ENCODE data around the gene AURKAIP1. TPM values are rescaled to one million over a fixed set of nuclear protein-coding genes. Genes with fewer than 3 reads are reported as not detected.

AURKAIP1 gene
- total and polyA plus RNA-seq, 9 of the 15 experiments (the other 6 are each of a cell fraction or from before 2014, with no cell fraction given) = 7.8 to 478 (median 92.0) TPM

DNA sequence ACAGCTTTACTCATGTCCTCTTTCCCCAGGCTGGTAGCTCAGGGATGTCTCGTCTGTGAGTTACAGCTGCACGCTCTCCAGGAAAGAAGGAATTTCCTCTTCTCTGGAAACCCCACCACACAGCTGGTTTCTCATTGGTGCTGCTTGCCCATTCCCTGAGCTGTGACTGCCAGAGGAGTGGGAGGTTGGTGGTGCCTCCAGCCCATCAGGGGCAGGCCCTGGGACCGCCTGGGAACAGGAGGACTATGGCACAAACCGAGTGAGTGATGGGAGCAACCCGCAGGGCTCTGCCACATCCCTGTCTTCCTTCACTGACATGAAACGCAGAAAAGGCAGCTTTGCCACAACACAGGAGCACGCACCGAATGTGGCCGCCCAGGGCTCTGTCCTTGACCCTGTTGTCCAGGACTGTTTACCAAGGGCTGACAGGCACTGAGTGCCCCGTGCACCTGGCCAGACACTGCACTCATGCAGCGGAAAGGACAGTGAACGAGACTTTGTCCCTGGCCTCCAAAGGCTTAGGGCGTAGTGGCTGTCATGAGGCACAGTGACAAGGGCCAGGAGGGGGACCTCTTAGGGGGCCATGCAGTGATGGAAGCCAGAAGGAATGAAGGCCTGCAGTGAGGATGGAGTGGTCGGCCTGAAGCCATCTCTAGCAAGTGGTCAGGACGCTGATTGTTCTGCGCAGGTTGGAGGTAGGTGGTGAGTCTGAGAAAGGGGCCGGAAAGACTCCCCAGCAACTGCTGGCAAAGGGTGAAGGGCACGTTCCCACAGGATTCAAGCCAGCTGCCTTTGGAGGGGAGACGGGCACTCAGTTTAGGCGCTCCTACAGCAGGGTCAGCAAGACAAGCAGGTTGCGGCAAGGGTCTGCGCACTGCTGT lies 25.8 kb upstream of the AURKAIP1 start (continued):
- TF ChIP-seq, protein P1, sequence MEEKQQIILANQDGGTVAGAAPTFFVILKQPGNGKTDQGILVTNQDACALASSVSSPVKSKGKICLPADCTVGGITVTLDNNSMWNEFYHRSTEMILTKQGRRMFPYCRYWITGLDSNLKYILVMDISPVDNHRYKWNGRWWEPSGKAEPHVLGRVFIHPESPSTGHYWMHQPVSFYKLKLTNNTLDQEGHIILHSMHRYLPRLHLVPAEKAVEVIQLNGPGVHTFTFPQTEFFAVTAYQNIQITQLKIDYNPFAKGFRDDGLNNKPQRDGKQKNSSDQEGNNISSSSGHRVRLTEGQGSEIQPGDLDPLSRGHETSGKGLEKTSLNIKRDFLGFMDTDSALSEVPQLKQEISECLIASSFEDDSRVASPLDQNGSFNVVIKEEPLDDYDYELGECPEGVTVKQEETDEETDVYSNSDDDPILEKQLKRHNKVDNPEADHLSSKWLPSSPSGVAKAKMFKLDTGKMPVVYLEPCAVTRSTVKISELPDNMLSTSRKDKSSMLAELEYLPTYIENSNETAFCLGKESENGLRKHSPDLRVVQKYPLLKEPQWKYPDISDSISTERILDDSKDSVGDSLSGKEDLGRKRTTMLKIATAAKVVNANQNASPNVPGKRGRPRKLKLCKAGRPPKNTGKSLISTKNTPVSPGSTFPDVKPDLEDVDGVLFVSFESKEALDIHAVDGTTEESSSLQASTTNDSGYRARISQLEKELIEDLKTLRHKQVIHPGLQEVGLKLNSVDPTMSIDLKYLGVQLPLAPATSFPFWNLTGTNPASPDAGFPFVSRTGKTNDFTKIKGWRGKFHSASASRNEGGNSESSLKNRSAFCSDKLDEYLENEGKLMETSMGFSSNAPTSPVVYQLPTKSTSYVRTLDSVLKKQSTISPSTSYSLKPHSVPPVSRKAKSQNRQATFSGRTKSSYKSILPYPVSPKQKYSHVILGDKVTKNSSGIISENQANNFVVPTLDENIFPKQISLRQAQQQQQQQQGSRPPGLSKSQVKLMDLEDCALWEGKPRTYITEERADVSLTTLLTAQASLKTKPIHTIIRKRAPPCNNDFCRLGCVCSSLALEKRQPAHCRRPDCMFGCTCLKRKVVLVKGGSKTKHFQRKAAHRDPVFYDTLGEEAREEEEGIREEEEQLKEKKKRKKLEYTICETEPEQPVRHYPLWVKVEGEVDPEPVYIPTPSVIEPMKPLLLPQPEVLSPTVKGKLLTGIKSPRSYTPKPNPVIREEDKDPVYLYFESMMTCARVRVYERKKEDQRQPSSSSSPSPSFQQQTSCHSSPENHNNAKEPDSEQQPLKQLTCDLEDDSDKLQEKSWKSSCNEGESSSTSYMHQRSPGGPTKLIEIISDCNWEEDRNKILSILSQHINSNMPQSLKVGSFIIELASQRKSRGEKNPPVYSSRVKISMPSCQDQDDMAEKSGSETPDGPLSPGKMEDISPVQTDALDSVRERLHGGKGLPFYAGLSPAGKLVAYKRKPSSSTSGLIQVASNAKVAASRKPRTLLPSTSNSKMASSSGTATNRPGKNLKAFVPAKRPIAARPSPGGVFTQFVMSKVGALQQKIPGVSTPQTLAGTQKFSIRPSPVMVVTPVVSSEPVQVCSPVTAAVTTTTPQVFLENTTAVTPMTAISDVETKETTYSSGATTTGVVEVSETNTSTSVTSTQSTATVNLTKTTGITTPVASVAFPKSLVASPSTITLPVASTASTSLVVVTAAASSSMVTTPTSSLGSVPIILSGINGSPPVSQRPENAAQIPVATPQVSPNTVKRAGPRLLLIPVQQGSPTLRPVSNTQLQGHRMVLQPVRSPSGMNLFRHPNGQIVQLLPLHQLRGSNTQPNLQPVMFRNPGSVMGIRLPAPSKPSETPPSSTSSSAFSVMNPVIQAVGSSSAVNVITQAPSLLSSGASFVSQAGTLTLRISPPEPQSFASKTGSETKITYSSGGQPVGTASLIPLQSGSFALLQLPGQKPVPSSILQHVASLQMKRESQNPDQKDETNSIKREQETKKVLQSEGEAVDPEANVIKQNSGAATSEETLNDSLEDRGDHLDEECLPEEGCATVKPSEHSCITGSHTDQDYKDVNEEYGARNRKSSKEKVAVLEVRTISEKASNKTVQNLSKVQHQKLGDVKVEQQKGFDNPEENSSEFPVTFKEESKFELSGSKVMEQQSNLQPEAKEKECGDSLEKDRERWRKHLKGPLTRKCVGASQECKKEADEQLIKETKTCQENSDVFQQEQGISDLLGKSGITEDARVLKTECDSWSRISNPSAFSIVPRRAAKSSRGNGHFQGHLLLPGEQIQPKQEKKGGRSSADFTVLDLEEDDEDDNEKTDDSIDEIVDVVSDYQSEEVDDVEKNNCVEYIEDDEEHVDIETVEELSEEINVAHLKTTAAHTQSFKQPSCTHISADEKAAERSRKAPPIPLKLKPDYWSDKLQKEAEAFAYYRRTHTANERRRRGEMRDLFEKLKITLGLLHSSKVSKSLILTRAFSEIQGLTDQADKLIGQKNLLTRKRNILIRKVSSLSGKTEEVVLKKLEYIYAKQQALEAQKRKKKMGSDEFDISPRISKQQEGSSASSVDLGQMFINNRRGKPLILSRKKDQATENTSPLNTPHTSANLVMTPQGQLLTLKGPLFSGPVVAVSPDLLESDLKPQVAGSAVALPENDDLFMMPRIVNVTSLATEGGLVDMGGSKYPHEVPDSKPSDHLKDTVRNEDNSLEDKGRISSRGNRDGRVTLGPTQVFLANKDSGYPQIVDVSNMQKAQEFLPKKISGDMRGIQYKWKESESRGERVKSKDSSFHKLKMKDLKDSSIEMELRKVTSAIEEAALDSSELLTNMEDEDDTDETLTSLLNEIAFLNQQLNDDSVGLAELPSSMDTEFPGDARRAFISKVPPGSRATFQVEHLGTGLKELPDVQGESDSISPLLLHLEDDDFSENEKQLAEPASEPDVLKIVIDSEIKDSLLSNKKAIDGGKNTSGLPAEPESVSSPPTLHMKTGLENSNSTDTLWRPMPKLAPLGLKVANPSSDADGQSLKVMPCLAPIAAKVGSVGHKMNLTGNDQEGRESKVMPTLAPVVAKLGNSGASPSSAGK (IDR thresholded peaks at IDR 0.05) = no peak
- 0 out of 2 replicates have a peak, but pooled peaks have one; percentile 16 for TF ChIP-seq ZBTB33 (CRISPR knock-in tag; IDR thresholded peaks at IDR 0.05)
- TF ChIP-seq NCOR1 (IDR thresholded peaks at IDR 0.05) = no peak
- TF ChIP-seq MXD1 (CRISPR knock-in tag; IDR thresholded peaks at IDR 0.05; ENCODE audit: borderline replicate concordance, poor library complexity, severe bottlenecking) = no peak
- no peak for TF ChIP-seq CAMTA2 (CRISPR knock-in tag; conservative IDR thresholded peaks at IDR 0.05)
- no peak for TF ChIP-seq PHF8 (IDR thresholded peaks at IDR 0.05; ENCODE audit: borderline replicate concordance, low read length)
- TF ChIP-seq, protein P2, sequence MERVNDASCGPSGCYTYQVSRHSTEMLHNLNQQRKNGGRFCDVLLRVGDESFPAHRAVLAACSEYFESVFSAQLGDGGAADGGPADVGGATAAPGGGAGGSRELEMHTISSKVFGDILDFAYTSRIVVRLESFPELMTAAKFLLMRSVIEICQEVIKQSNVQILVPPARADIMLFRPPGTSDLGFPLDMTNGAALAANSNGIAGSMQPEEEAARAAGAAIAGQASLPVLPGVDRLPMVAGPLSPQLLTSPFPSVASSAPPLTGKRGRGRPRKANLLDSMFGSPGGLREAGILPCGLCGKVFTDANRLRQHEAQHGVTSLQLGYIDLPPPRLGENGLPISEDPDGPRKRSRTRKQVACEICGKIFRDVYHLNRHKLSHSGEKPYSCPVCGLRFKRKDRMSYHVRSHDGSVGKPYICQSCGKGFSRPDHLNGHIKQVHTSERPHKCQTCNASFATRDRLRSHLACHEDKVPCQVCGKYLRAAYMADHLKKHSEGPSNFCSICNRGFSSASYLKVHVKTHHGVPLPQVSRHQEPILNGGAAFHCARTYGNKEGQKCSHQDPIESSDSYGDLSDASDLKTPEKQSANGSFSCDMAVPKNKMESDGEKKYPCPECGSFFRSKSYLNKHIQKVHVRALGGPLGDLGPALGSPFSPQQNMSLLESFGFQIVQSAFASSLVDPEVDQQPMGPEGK (CRISPR knock-in tag; IDR thresholded peaks at IDR 0.05; ENCODE audit: borderline replicate concordance) = no peak
- TF ChIP-seq LEF1 (IDR thresholded peaks at IDR 0.05) = no peak
- TF ChIP-seq POLR2G (IDR thresholded peaks at IDR 0.05; ENCODE audit: low read depth, low read length) = peak; percentile 69

Measured in K562 (cell line).